SK-N-SH (cell line): Measurements from ENCODE around the gene KDM1A. TPM values are rescaled to one million over a fixed set of nuclear protein-coding genes. Genes with fewer than 3 reads are reported as not detected.

Source experiments
- CTCF ChIA-PET: fragments of 300-600, 350-600 bp; formaldehyde crosslinking; extraction: SDS; loops from one replicate; lab custom pipeline; 2021; lab: Yijun Ruan, JAX
- POLR2A ChIA-PET: fragments of 350-600 bp; sonication (Branson Sonifier 250); formaldehyde crosslinking; extraction: SDS; loops from one replicate; lab custom pipeline; 2020; ENCODE audit warnings: antibody characterized with exemption, inconsistent platforms; lab: Yijun Ruan, JAX
- DNase-seq: peaks from one replicate; pipeline ENCODE4 v3.0.0; 2012
- H2AFZ ChIP-seq: fragments of 200-600 bp; sonication (generic); 2 replicates; pipeline ENCODE4 v1.8.1; 2016; ENCODE audit warnings: antibody characterized with exemption, mild to moderate bottlenecking, low read depth
- H3F3A ChIP-seq: fragments of 200-600 bp; sonication (generic); replicated peaks from 2 replicates; pipeline ENCODE3; 2016; ENCODE audit warnings: antibody characterized with exemption, mild to moderate bottlenecking; ENCODE audit not compliant: insufficient read depth
- H3K27ac ChIP-seq, 2 experiments: fragments of 200-500 bp in 1 of 2; fragments of 200-600 bp in 1 of 2; sonication (Bioruptor generic) in 1 of 2; sonication (generic), shearing (Covaris generic) in 1 of 2; 2 replicates each; pipeline versions ENCODE4 v1.5.1 to v1.6.1; 2014 to 2016; ENCODE audit warnings: low read depth in 2 of 2, inconsistent platforms in 1 of 2, low read length in 1 of 2, mild to moderate bottlenecking in 1 of 2, mixed read lengths in 1 of 2
- H3K27me3 ChIP-seq: fragments of 200-600 bp; sonication (generic), shearing (Covaris generic); 2 replicates; pipeline ENCODE4 v1.6.1; 2016; ENCODE audit warnings: mixed run types; ENCODE audit not compliant: insufficient read depth
- H3K36me3 ChIP-seq, 2 experiments: fragments of 200-500 bp in 1 of 2; fragments of 200-600 bp in 1 of 2; sonication (Bioruptor generic) in 1 of 2; sonication (generic) in 1 of 2; replicated peaks in 1 of 2; 2 replicates each; pipeline versions ENCODE3 to v1.5.1; 2014 to 2016; ENCODE audit warnings: low read length in 1 of 2, mild to moderate bottlenecking in 1 of 2; ENCODE audit not compliant: insufficient read depth in 2 of 2, control insufficient read depth in 1 of 2
- H3K4me1 ChIP-seq, 2 experiments: fragments of 200-500 bp in 1 of 2; fragments of 200-600 bp in 1 of 2; sonication (Bioruptor generic) in 1 of 2; sonication (generic), shearing (Covaris generic) in 1 of 2; 2 replicates each; pipeline versions ENCODE4 v1.5.1 to v1.6.1; 2014 to 2016; ENCODE audit warnings: low read depth in 1 of 2, low read length in 1 of 2, mixed run types in 1 of 2; ENCODE audit not compliant: insufficient read depth in 2 of 2, control insufficient read depth in 1 of 2
- H3K4me2 ChIP-seq: fragments of 200-600 bp; sonication (generic), shearing (Covaris generic); 2 replicates; pipeline ENCODE4 v1.6.1; 2017; ENCODE audit warnings: mixed run types
- H3K4me3 ChIP-seq, 2 experiments: fragments of 200-500 bp in 1 of 2; fragments of 200-600 bp in 1 of 2; sonication (Bioruptor generic) in 1 of 2; sonication (generic), shearing (Covaris generic) in 1 of 2; 2 replicates each; pipeline versions ENCODE4 v1.5.1 to v1.8.1; 2014 to 2016; ENCODE audit warnings: low read depth in 2 of 2, inconsistent platforms in 1 of 2, low read length in 1 of 2, mild to moderate bottlenecking in 1 of 2, mixed read lengths in 1 of 2, moderate library complexity in 1 of 2
- H3K79me2 ChIP-seq: fragments of 200-600 bp; sonication (generic); 2 replicates; pipeline ENCODE4 v1.8.1; 2017; ENCODE audit warnings: mild to moderate bottlenecking; ENCODE audit not compliant: insufficient read depth
- H3K9ac ChIP-seq: fragments of 200-600 bp; sonication (generic); 2 replicates; pipeline ENCODE4 v1.6.1; 2017; ENCODE audit warnings: mixed run types
- H3K9me2 ChIP-seq: fragments of 200-600 bp; sonication (generic); 2 replicates; pipeline ENCODE4 v1.6.1; 2017; ENCODE audit warnings: mixed run types
- H3K9me3 ChIP-seq: fragments of 200-600 bp; sonication (generic); 2 replicates; pipeline ENCODE4 v1.6.1; 2017; ENCODE audit warnings: mixed run types, mild to moderate bottlenecking, moderate library complexity
- H4K20me1 ChIP-seq: fragments of 200-600 bp; sonication (generic); 2 replicates; pipeline ENCODE4 v1.6.1; 2017; ENCODE audit warnings: mild to moderate bottlenecking, mixed run types; ENCODE audit not compliant: insufficient read depth
- EP300 ChIP-seq, 2 experiments: IDR thresholded peaks; 2 replicates each; pipeline versions ENCODE4 v1.4.0 to v1.6.1; 2012; ENCODE audit warnings: borderline replicate concordance in 1 of 2, low read depth in 1 of 2, low read length in 1 of 2
- FOSL2 ChIP-seq: IDR thresholded peaks from 2 replicates; pipeline ENCODE4 v1.4.0; 2012; ENCODE audit warnings: low read depth, mild to moderate bottlenecking, moderate library complexity, borderline replicate concordance
- FOXM1 ChIP-seq: IDR thresholded peaks from 2 replicates; pipeline ENCODE4 v1.4.0; 2012; ENCODE audit warnings: low read depth, mild to moderate bottlenecking
- IRF3 ChIP-seq: fragments of 150-350 bp; IDR thresholded peaks from 2 replicates; pipeline ENCODE4 v1.6.1; 2016; ENCODE audit warnings: mild to moderate bottlenecking, low read depth, low read length
- NRF1 ChIP-seq: IDR thresholded peaks from 2 replicates; pipeline ENCODE4 v1.6.1; 2012; ENCODE audit warnings: low read depth, mild to moderate bottlenecking, low read length
- REST ChIP-seq: IDR thresholded peaks from 2 replicates; pipeline ENCODE4 v1.6.1; 2012; ENCODE audit warnings: mild to moderate bottlenecking, low read depth, low read length, moderate library complexity
- RFX5 ChIP-seq: IDR thresholded peaks from 2 replicates; pipeline ENCODE4 v1.6.1; 2012; ENCODE audit warnings: mild to moderate bottlenecking, improper control_type of control experiment, low read length
- RXRA ChIP-seq: IDR thresholded peaks from 2 replicates; pipeline ENCODE4 v1.4.0; 2012; ENCODE audit warnings: low read depth, mild to moderate bottlenecking, borderline replicate concordance
- SMC3 ChIP-seq: IDR thresholded peaks from 2 replicates; pipeline ENCODE4 v1.6.1; 2012; ENCODE audit warnings: low read depth, low read length, improper control_type of control experiment
- TCF12 ChIP-seq: IDR thresholded peaks from 2 replicates; pipeline ENCODE4 v1.4.0; 2012
- YY1 ChIP-seq: IDR thresholded peaks from 2 replicates; pipeline ENCODE4 v1.4.0; 2012; ENCODE audit warnings: low read depth, mild to moderate bottlenecking
- WGBS: methylation state at CpG from one replicate; pipeline ENCODE4 v1.1.6; 2017; ENCODE audit warnings: low lambda C conversion rate; 5-methylcytosine and 5-hydroxymethylcytosine counted together
- polyA plus RNA-seq, 3 experiments: library from polyadenylated mRNA; depleted of rRNA; stranded (reverse); fragments of >200 nt; gene quantifications; 2 replicates each; pipeline ENCODE4 v1.2.3, GENCODE V29; 2012

The KDM1A gene
- polyA plus RNA-seq, 1 of the 3 experiments (the other 2 are of a cell fraction): 71.0 TPM

- H3K9me3 ChIP-seq: no peaks in the 10 kb centered on the region
- ChIA-PET CTCF (interaction anchor here (0.8 to 5.7 kb wide), 2 partner anchors 65 to 70 kb away, joined by 3 to 32 read pairs; no protein-coding TSS in a partner anchor), POLR2A (no interaction called here)
- H3K4me2 ChIP-seq: peak overlapping the region; percentile 46
- H3F3A ChIP-seq: peaks cover 5% of the 10 kb centered on the region
- no peak overlapping the region for H2AFZ ChIP-seq
- DNase-seq: no peak
- peaks cover 0 to 2% of the 10 kb centered on the region in 2 experiments for H3K36me3 ChIP-seq
- peaks cover 96% of the 10 kb centered on the region for H3K79me2 ChIP-seq
- H4K20me1 ChIP-seq: peaks cover 46% of the 10 kb centered on the region
- TF ChIP-seq NRF1: no peak
- TF ChIP-seq RXRA: no peak
- no peak for TF ChIP-seq YY1
- no peak for TF ChIP-seq FOXM1
- TF ChIP-seq TCF12: no peak
- TF ChIP-seq EP300 (IDR thresholded peaks at IDR 0.05; ENCODE audit: borderline replicate concordance in 1 of 2, low read depth in 1 of 2, low read length in 1 of 2): no peak
- TF ChIP-seq REST: no peak
- TF ChIP-seq RFX5: no peak
- no peak for TF ChIP-seq SMC3
- no peak for TF ChIP-seq FOSL2
- no peak for TF ChIP-seq IRF3
- no peaks in the 10 kb centered on the region for H3K27me3 ChIP-seq
- peak overlapping the region; percentile 2; the same call in 1 of the 2 replicates for H3K9ac ChIP-seq
- H3K27ac ChIP-seq: peak overlapping the region in 1 of 2 experiments; percentile 26; a peak in 2 of 4 replicates
- peaks cover 0 to 9% of the 10 kb centered on the region in 2 experiments; a peak in 2 of 4 replicates for H3K4me1 ChIP-seq
- 93% methylated on average over 6 of the region's 6 CpGs for WGBS
- no peak overlapping the region for H3K4me3 ChIP-seq
- no peaks in the 10 kb centered on the region for H3K9me2 ChIP-seq
Observed at GRCh38 chr1:23114424-23115079, 95.3 kb downstream of the KDM1A start.
